Keratinocyte (primary cell): ENCODE data around the gene PLXDC1.
"Not testable (repeated sequence)": the region's sequence is repeated elsewhere in the genome, so short reads cannot be mapped to it uniquely, and the experiment has no call there.

Source experiments
- CTCF ChIP-seq, 3 experiments: IDR thresholded peaks in 1 of 3; conservative IDR thresholded peaks in 1 of 3; optimal IDR thresholded peaks in 1 of 3; 2 replicates in 2 of 3; 3 replicates in 1 of 3; pipeline versions ENCODE3 to v1.5.1; 2011; ENCODE audit warnings: low read length in 3 of 3, mild to moderate bottlenecking in 3 of 3, moderate library complexity in 2 of 3, control low read depth in 1 of 3, inconsistent platforms in 1 of 3; ENCODE audit not compliant: insufficient read depth in 2 of 3; ENCODE audit errors: extremely low read depth in 1 of 3
- EZH2 ChIP-seq: IDR thresholded peaks from one replicate; pipeline ENCODE4 v1.6.1; 2012; ENCODE audit warnings: inconsistent platforms, mild to moderate bottlenecking, low read length, moderate library complexity

- not testable (repeated sequence) for TF ChIP-seq CTCF (optimal IDR thresholded peaks at IDR 0.05 in 1 of 3, IDR thresholded peaks at IDR 0.05 in 1 of 3, conservative IDR thresholded peaks at IDR 0.05 in 1 of 3; ENCODE audit: extremely low read depth in 1 of 3, insufficient read depth in 2 of 3, low read length in 3 of 3); EZH2
Measured at GRCh38 chr17:39121919-39122318, 29.5 kb downstream of the PLXDC1 start.
